Muscle of arm (tissue), 12 donors: ENCODE measurements around the gene CPSF3. TPM values are rescaled to one million over a fixed set of nuclear protein-coding genes. Genes with fewer than 3 reads are reported as not detected.
"Not testable (repeated sequence)": the region's sequence is repeated elsewhere in the genome, so short reads cannot be mapped to it uniquely, and the experiment has no call there.

Experiments
- DNase-seq: peaks from one replicate; pipeline ENCODE4 v3.0.0-alpha.2; 2013
- polyA plus RNA-seq, 12 donors: library from polyadenylated mRNA; unstranded; fragments of 120-200 nt; gene quantifications; one replicate each; pipeline ENCODE4 v1.2.1, GENCODE V29; 2013; ENCODE audit not compliant: insufficient read length in 12 of 12

CPSF3 gene
- polyA plus RNA-seq, 12 donors = 31.5 to 53.2 (median 40.0) TPM; not detected in 1

- DNase-seq = no peak
Observed at GRCh38 chr2:9497017-9497416, 73.6 kb downstream of the CPSF3 start.

- DNase-seq = no peak
Observed at GRCh38 chr2:9498210-9498609, 74.8 kb downstream of the CPSF3 start.

GRCh38 chr2:9508931-9509330 is 85.5 kb downstream of the CPSF3 start:
- DNase-seq = no peak

GRCh38 chr2:9513946-9514345 is 90.5 kb downstream of the CPSF3 start:
- not testable (repeated sequence) for DNase-seq

- no peak for DNase-seq
Observed at GRCh38 chr2:9517118-9517782, 93.8 kb downstream of the CPSF3 start.

GRCh38 chr2:9518163-9518562 is 94.7 kb downstream of the CPSF3 start:
- no peak for DNase-seq

GRCh38 chr2:9518780-9519179 is 95.3 kb downstream of the CPSF3 start:
- no peak for DNase-seq

GRCh38 chr2:9519250-9519649 is 95.8 kb downstream of the CPSF3 start:
- no peak for DNase-seq

Other genes with a start within 250 kb of the CPSF3 start
- 10 to 100 TPM in 11 of 12 donors, not detected in 1; 18.4 to 45.5 (median 21.2) TPM for gene ASAP2, start 216.8 kb upstream of the CPSF3 start, polyA plus RNA-seq
- gene ITGB1BP1, start 126 bp upstream of the CPSF3 start, polyA plus RNA-seq = 100 to 1,000 TPM in 5 of 12 donors, 10 to 100 TPM in 6, not detected in 1; 52.0 to 122 (median 98.7) TPM
- 100 to 1,000 TPM in 1 of 12 donors, 10 to 100 TPM in 11; 42.2 to 668 (median 57.3) TPM for gene IAH1, start 50.9 kb downstream of the CPSF3 start, polyA plus RNA-seq
- 10 to 100 TPM in 11 of 12 donors, not detected in 1; 23.2 to 43.8 (median 29.9) TPM for gene ADAM17, start 132.2 kb downstream of the CPSF3 start, polyA plus RNA-seq
- 100 to 1,000 TPM in 11 of 12 donors, not detected in 1; 181 to 297 (median 246) TPM for gene YWHAQ, start 207.3 kb downstream of the CPSF3 start, polyA plus RNA-seq